Astrocyte of the cerebellum (primary cell): Measurements from ENCODE around the gene SLC12A8.

Experiments used
- DNase-seq: peaks from one replicate; pipeline ENCODE4 v3.0.0-alpha.2; 2011; ENCODE audit warnings: low read depth
- H3K4me3 ChIP-seq: 2 replicates; pipeline ENCODE4 v1.5.1; 2011; ENCODE audit warnings: mild to moderate bottlenecking, low read depth, low read length, moderate library complexity
- CTCF ChIP-seq: IDR thresholded peaks from 2 replicates; pipeline ENCODE4 v1.5.1; 2012; ENCODE audit warnings: low read length, low read depth, moderate library complexity, mild to moderate bottlenecking; ENCODE audit errors: missing control alignments
- in situ Hi-C: cut with HindIII; loops from 2 replicates; pipeline ENCODE4 v1.10.0; 2017; ENCODE audit warnings: low sequenced_read_pairs

Gene SLC12A8

GRCh38 chr3:125202197-125202596 lies 10.4 kb downstream of the SLC12A8 start:
- no peak overlapping the region for H3K4me3 ChIP-seq
- in situ Hi-C loops: no loop called here
- peak; percentile 17 for TF ChIP-seq CTCF
- DNase-seq: no peak

- no peak for TF ChIP-seq CTCF
- H3K4me3 ChIP-seq: no peak overlapping the region
- in situ Hi-C loops: no loop called here
- DNase-seq: no peak
Measured at GRCh38 chr3:125200731-125201139, 11.8 kb downstream of the SLC12A8 start.

- peak; percentile 11 for TF ChIP-seq CTCF
- in situ Hi-C loops: no loop called here
- H3K4me3 ChIP-seq: no peak overlapping the region
- DNase-seq: peak; percentile 88
Measured at GRCh38 chr3:125194849-125195601, 17.5 kb downstream of the SLC12A8 start.

GRCh38 chr3:125194061-125194848 lies 18.3 kb downstream of the SLC12A8 start:
- no peak overlapping the region for H3K4me3 ChIP-seq
- DNase-seq: no peak
- no peak for TF ChIP-seq CTCF
- in situ Hi-C loops: no loop called here

- no peak for DNase-seq
- peak; percentile 6 for TF ChIP-seq CTCF
- in situ Hi-C loops: no loop called here
- no peak overlapping the region for H3K4me3 ChIP-seq
Measured at GRCh38 chr3:125192190-125193035, 20.1 kb downstream of the SLC12A8 start.

GRCh38 chr3:125191730-125192129 lies 20.8 kb downstream of the SLC12A8 start:
- no peak for TF ChIP-seq CTCF
- DNase-seq: no peak
- in situ Hi-C loops: no loop called here
- no peak overlapping the region for H3K4me3 ChIP-seq
